NCI-H1092 (cell line): Measurements from ENCODE around the gene SNRPD3.

Experiments
- DNase-seq: peaks from one replicate; lab custom pipeline; 2025; lab: John Stamatoyannopoulos, UW

Gene SNRPD3

GRCh38 chr22:24567668-24568067, 11.9 kb downstream of the SNRPD3 start:
- DNase-seq, result no peak

- DNase-seq, result no peak
Measured at GRCh38 chr22:24571266-24571665, 15.5 kb downstream of the SNRPD3 start.

GRCh38 chr22:24576778-24577177, 21.0 kb downstream of the SNRPD3 start:
- DNase-seq, result no peak

- no peak for DNase-seq
Measured at GRCh38 chr22:24578355-24579257, 22.8 kb downstream of the SNRPD3 start.

- DNase-seq, result no peak
Measured at GRCh38 chr22:24579258-24579601, 23.4 kb downstream of the SNRPD3 start.

GRCh38 chr22:24580276-24580675, 24.5 kb downstream of the SNRPD3 start:
- DNase-seq, result no peak

- DNase-seq, result no peak
Measured at GRCh38 chr22:24582056-24582814, 26.4 kb downstream of the SNRPD3 start.

- peak; percentile 86 for DNase-seq
Measured at GRCh38 chr22:24583221-24584165, 27.7 kb downstream of the SNRPD3 start.

- no peak for DNase-seq
Measured at GRCh38 chr22:24584166-24584790, 28.5 kb downstream of the SNRPD3 start.

GRCh38 chr22:24584871-24585411, 29.1 kb downstream of the SNRPD3 start:
- DNase-seq, result no peak

GRCh38 chr22:24585461-24585860, 29.7 kb downstream of the SNRPD3 start:
- DNase-seq, result no peak

GRCh38 chr22:24585927-24586546, 30.2 kb downstream of the SNRPD3 start:
- no peak for DNase-seq

- no peak for DNase-seq
Measured at GRCh38 chr22:24587251-24587650, 31.5 kb downstream of the SNRPD3 start.

GRCh38 chr22:24587948-24588347, 32.1 kb downstream of the SNRPD3 start:
- no peak for DNase-seq

- DNase-seq, result no peak
Measured at GRCh38 chr22:24588381-24588756, 32.6 kb downstream of the SNRPD3 start.

- DNase-seq, result no peak
Measured at GRCh38 chr22:24588757-24589481, 33.1 kb downstream of the SNRPD3 start.

- no peak for DNase-seq
Measured at GRCh38 chr22:24589518-24590030, 33.8 kb downstream of the SNRPD3 start.

- DNase-seq, result no peak
Measured at GRCh38 chr22:24590596-24591173, 34.9 kb downstream of the SNRPD3 start.

GRCh38 chr22:24591286-24591830, 35.6 kb downstream of the SNRPD3 start:
- no peak for DNase-seq
